ENCODE data around the gene ANKH.

The ANKH gene

GRCh38 chr5:14673443-14673842 is 198.1 kb downstream of the ANKH start:
- Histone ChIP-seq H3K4me1 (ENCODE audit: control insufficient read depth, low read depth, low read length) (peaks cover 6% of the 10 kb centered on the region), H4K5ac (ENCODE audit: low read length) (no peak overlapping the region), H2BK120ac (ENCODE audit: low read depth, low read length) (no peak overlapping the region), H2AK5ac (ENCODE audit: low read length) (no peak overlapping the region), H3K36me3 (ENCODE audit: control insufficient read depth, insufficient read depth, low read length) (no peaks in the 10 kb centered on the region), H3K56ac (ENCODE audit: low read length) (no peak overlapping the region), H3K4ac (ENCODE audit: low read depth, low read length) (no peak overlapping the region), H4K8ac (ENCODE audit: low read depth, low read length) (no peak overlapping the region), H3K27me3 (ENCODE audit: insufficient read depth, low read length, poor library complexity) (no peaks in the 10 kb centered on the region), H3K79me2 (ENCODE audit: control insufficient read depth, insufficient read depth, low read length) (peaks cover 29% of the 10 kb centered on the region), H2BK15ac (replicated peaks; ENCODE audit: low read depth) (no peak overlapping the region), H3K18ac (ENCODE audit: low read length) (no peak overlapping the region), H2BK5ac (ENCODE audit: low read length) (no peak overlapping the region), H3K23ac (ENCODE audit: low read length) (no peak overlapping the region), H3K4me2 (ENCODE audit: low read length) (no peak overlapping the region), H3K4me3 (ENCODE audit: low read length) (no peak overlapping the region), H3K79me1 (ENCODE audit: low read length) (peaks cover 18% of the 10 kb centered on the region), H3K27ac (ENCODE audit: low read depth, low read length) (no peak overlapping the region), H3K9ac (ENCODE audit: low read length) (no peak overlapping the region)
- WGBS (ENCODE audit: extremely low coverage, insufficient coverage, low lambda C conversion rate) = no CpG with 5 or more reads among the region's 3 CpGs
- DNase-seq = no peak

DNA sequence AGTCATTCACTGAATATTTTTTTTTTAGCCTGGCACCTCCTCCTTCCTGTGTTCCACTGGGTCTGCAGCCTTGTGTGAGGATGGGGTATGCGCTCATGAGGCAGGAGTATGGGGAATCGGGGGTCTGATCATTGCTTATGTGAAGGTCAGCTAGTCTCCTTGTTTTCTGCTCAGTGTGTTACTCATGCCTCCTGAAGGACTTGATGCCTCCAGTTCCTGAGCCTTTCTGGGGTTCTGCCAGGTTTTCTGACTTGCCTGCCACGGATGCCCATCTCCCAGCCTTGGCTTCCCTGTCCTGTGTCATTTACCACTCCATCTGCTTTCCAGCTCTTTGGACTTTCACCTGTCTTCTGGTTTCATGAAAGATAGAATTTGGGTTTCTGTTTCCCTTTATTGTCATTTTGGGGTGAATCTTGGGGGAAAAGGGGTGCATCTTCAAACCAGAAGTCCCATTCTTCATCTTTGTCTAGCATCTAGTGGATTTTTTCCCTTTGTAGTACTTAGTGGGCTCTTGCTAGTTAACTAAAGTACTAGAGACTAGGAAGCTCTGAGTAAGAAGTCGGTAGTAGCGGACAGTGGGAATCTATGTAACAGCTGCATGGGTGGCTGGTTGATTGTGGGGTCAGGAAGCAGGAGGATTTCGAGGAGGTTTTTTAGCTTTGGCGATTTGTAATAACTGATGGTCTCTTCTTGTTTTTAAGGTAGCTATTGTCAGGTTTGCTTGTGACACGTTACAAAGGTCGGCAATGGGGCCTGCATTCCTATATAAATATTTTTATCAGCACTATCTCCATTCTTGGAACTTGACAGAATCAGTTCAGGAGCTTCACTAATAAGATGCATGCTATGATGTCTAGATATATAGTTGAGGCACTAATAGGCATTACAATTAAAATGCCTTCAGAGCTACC is 198.8 kb downstream of the ANKH start:
- peaks cover 20% of the 10 kb centered on the region for H3K79me1 ChIP-seq (ENCODE audit: low read length)
- no peak overlapping the region for H3K23ac ChIP-seq (ENCODE audit: low read length)
- H3K27ac ChIP-seq (ENCODE audit: low read depth, low read length) = no peak overlapping the region
- WGBS (ENCODE audit: extremely low coverage, insufficient coverage, low lambda C conversion rate) = no CpG with 5 or more reads among the region's 9 CpGs
- no peak overlapping the region for H2BK120ac ChIP-seq (ENCODE audit: low read depth, low read length)
- H3K4me3 ChIP-seq (ENCODE audit: low read length) = no peak overlapping the region
- no peak overlapping the region for H3K4ac ChIP-seq (ENCODE audit: low read depth, low read length)
- H3K9ac ChIP-seq (ENCODE audit: low read length) = no peak overlapping the region
- H3K18ac ChIP-seq (ENCODE audit: low read length) = no peak overlapping the region
- H4K8ac ChIP-seq (ENCODE audit: low read depth, low read length) = no peak overlapping the region
- no peak overlapping the region for H2BK5ac ChIP-seq (ENCODE audit: low read length)
- H3K4me2 ChIP-seq (ENCODE audit: low read length) = no peak overlapping the region
- H3K36me3 ChIP-seq (ENCODE audit: control insufficient read depth, insufficient read depth, low read length) = no peaks in the 10 kb centered on the region
- no peak overlapping the region for H2BK15ac ChIP-seq (replicated peaks; ENCODE audit: low read depth)
- H3K27me3 ChIP-seq (ENCODE audit: insufficient read depth, low read length, poor library complexity) = no peaks in the 10 kb centered on the region
- H3K56ac ChIP-seq (ENCODE audit: low read length) = no peak overlapping the region
- H2AK5ac ChIP-seq (ENCODE audit: low read length) = no peak overlapping the region
- no peak for DNase-seq
- H4K5ac ChIP-seq (ENCODE audit: low read length) = no peak overlapping the region
- H3K4me1 ChIP-seq (ENCODE audit: control insufficient read depth, low read depth, low read length) = peaks cover 6% of the 10 kb centered on the region
- H3K79me2 ChIP-seq (ENCODE audit: control insufficient read depth, insufficient read depth, low read length) = peaks cover 33% of the 10 kb centered on the region

DNA sequence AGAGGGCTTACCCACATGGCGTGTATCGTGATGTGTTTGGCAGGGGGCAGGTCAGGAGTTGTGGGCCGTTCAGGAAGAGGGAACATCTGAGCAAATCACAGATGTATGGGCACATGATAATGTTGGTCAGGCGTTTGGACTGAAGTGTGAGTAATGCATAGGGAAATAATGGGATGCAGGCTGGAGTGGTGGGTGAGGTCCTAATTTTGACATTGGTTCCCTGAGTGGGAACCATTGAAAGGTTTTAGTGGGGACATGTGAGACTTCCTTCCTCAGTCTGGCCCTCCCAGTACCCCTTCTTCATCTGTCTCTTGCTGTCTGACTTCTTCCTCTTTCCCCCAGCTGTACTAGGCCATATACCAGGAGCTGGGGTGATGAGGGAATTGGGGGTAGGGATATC is 199.5 kb downstream of the ANKH start:
- Histone ChIP-seq H3K4me1 (ENCODE audit: control insufficient read depth, low read depth, low read length) (peaks cover 6% of the 10 kb centered on the region), H3K23ac (ENCODE audit: low read length) (no peak overlapping the region), H3K9ac (ENCODE audit: low read length) (no peak overlapping the region), H3K4ac (ENCODE audit: low read depth, low read length) (no peak overlapping the region), H3K27me3 (ENCODE audit: insufficient read depth, low read length, poor library complexity) (no peaks in the 10 kb centered on the region), H2BK15ac (replicated peaks; ENCODE audit: low read depth) (no peak overlapping the region), H4K8ac (ENCODE audit: low read depth, low read length) (no peak overlapping the region), H3K27ac (ENCODE audit: low read depth, low read length) (no peak overlapping the region), H2BK120ac (ENCODE audit: low read depth, low read length) (no peak overlapping the region), H3K36me3 (ENCODE audit: control insufficient read depth, insufficient read depth, low read length) (no peaks in the 10 kb centered on the region), H3K4me2 (ENCODE audit: low read length) (no peak overlapping the region), H3K4me3 (ENCODE audit: low read length) (no peak overlapping the region), H3K56ac (ENCODE audit: low read length) (no peak overlapping the region), H3K79me2 (ENCODE audit: control insufficient read depth, insufficient read depth, low read length) (peaks cover 38% of the 10 kb centered on the region), H2BK5ac (ENCODE audit: low read length) (no peak overlapping the region), H3K18ac (ENCODE audit: low read length) (no peak overlapping the region), H2AK5ac (ENCODE audit: low read length) (no peak overlapping the region), H3K79me1 (ENCODE audit: low read length) (peaks cover 22% of the 10 kb centered on the region), H4K5ac (ENCODE audit: low read length) (no peak overlapping the region)
- WGBS (ENCODE audit: extremely low coverage, insufficient coverage, low lambda C conversion rate) = no CpG with 5 or more reads among the region's 4 CpGs
- DNase-seq = no peak

DNA sequence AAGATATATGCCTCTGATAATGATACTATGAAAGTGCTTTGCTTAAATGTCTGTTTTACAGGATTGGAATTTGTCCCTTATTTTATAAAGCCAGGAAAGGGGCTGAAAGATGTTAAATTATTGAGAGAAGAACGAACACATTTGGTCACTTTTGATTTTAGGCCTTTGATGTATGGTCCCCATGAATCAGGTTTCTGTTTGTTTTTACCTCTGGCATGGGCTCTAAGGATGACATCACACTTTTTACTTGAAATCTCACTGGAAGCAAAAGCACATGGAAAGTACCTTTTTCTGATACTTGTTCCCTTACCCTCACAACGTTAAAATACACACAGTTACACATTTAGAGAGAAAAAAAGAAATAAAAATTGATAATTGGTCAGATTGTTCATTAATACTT is 200.2 kb downstream of the ANKH start:
- WGBS (ENCODE audit: extremely low coverage, insufficient coverage, low lambda C conversion rate) = no CpG with 5 or more reads among the region's 2 CpGs
- Histone ChIP-seq H3K79me1 (ENCODE audit: low read length) (peaks cover 23% of the 10 kb centered on the region), H3K4me3 (ENCODE audit: low read length) (no peak overlapping the region), H3K27ac (ENCODE audit: low read depth, low read length) (no peak overlapping the region), H3K56ac (ENCODE audit: low read length) (no peak overlapping the region), H2BK120ac (ENCODE audit: low read depth, low read length) (no peak overlapping the region), H3K4me2 (ENCODE audit: low read length) (no peak overlapping the region), H2BK5ac (ENCODE audit: low read length) (no peak overlapping the region), H2BK15ac (replicated peaks; ENCODE audit: low read depth) (no peak overlapping the region), H2AK5ac (ENCODE audit: low read length) (no peak overlapping the region), H3K27me3 (ENCODE audit: insufficient read depth, low read length, poor library complexity) (no peaks in the 10 kb centered on the region), H3K36me3 (ENCODE audit: control insufficient read depth, insufficient read depth, low read length) (no peaks in the 10 kb centered on the region), H4K5ac (ENCODE audit: low read length) (no peak overlapping the region), H3K9ac (ENCODE audit: low read length) (no peak overlapping the region), H3K23ac (ENCODE audit: low read length) (no peak overlapping the region), H3K18ac (ENCODE audit: low read length) (no peak overlapping the region), H4K8ac (ENCODE audit: low read depth, low read length) (no peak overlapping the region), H3K79me2 (ENCODE audit: control insufficient read depth, insufficient read depth, low read length) (peaks cover 38% of the 10 kb centered on the region), H3K4me1 (ENCODE audit: control insufficient read depth, low read depth, low read length) (peaks cover 6% of the 10 kb centered on the region), H3K4ac (ENCODE audit: low read depth, low read length) (no peak overlapping the region)
- no peak for DNase-seq

- Histone ChIP-seq H2BK120ac (ENCODE audit: low read depth, low read length) (no peak overlapping the region), H2BK15ac (replicated peaks; ENCODE audit: low read depth) (no peak overlapping the region), H3K27me3 (ENCODE audit: insufficient read depth, low read length, poor library complexity) (no peaks in the 10 kb centered on the region), H2AK5ac (ENCODE audit: low read length) (no peak overlapping the region), H3K79me2 (ENCODE audit: control insufficient read depth, insufficient read depth, low read length) (peaks cover 36% of the 10 kb centered on the region), H3K56ac (ENCODE audit: low read length) (no peak overlapping the region), H3K9ac (ENCODE audit: low read length) (no peak overlapping the region), H3K4me1 (ENCODE audit: control insufficient read depth, low read depth, low read length) (peaks cover 11% of the 10 kb centered on the region), H3K4me3 (ENCODE audit: low read length) (no peak overlapping the region), H3K4me2 (ENCODE audit: low read length) (no peak overlapping the region), H3K79me1 (ENCODE audit: low read length) (peaks cover 28% of the 10 kb centered on the region), H3K27ac (ENCODE audit: low read depth, low read length) (no peak overlapping the region), H4K5ac (ENCODE audit: low read length) (no peak overlapping the region), H2BK5ac (ENCODE audit: low read length) (no peak overlapping the region), H4K8ac (ENCODE audit: low read depth, low read length) (no peak overlapping the region), H3K18ac (ENCODE audit: low read length) (no peak overlapping the region), H3K4ac (ENCODE audit: low read depth, low read length) (no peak overlapping the region), H3K36me3 (ENCODE audit: control insufficient read depth, insufficient read depth, low read length) (no peaks in the 10 kb centered on the region), H3K23ac (ENCODE audit: low read length) (no peak overlapping the region)
- peak; percentile 37 for DNase-seq
- WGBS (ENCODE audit: extremely low coverage, insufficient coverage, low lambda C conversion rate) = 100% methylated on average over 1 of the region's 1 CpG
Measured at GRCh38 chr5:14669975-14670374, 201.6 kb downstream of the ANKH start.

- H2BK5ac ChIP-seq (ENCODE audit: low read length) = no peak overlapping the region
- H3K18ac ChIP-seq (ENCODE audit: low read length) = no peak overlapping the region
- H3K23ac ChIP-seq (ENCODE audit: low read length) = no peak overlapping the region
- no peak overlapping the region for H3K4me3 ChIP-seq (ENCODE audit: low read length)
- H2BK15ac ChIP-seq (replicated peaks; ENCODE audit: low read depth) = no peak overlapping the region
- no peak overlapping the region for H4K8ac ChIP-seq (ENCODE audit: low read depth, low read length)
- no peak overlapping the region for H3K4ac ChIP-seq (ENCODE audit: low read depth, low read length)
- peaks cover 11% of the 10 kb centered on the region for H3K4me1 ChIP-seq (ENCODE audit: control insufficient read depth, low read depth, low read length)
- no peak overlapping the region for H3K56ac ChIP-seq (ENCODE audit: low read length)
- no CpG with 5 or more reads among the region's 5 CpGs for WGBS (ENCODE audit: extremely low coverage, insufficient coverage, low lambda C conversion rate)
- H3K27me3 ChIP-seq (ENCODE audit: insufficient read depth, low read length, poor library complexity) = no peaks in the 10 kb centered on the region
- H4K5ac ChIP-seq (ENCODE audit: low read length) = no peak overlapping the region
- no peak overlapping the region for H2AK5ac ChIP-seq (ENCODE audit: low read length)
- H2BK120ac ChIP-seq (ENCODE audit: low read depth, low read length) = no peak overlapping the region
- H3K9ac ChIP-seq (ENCODE audit: low read length) = no peak overlapping the region
- H3K36me3 ChIP-seq (ENCODE audit: control insufficient read depth, insufficient read depth, low read length) = no peaks in the 10 kb centered on the region
- H3K79me2 ChIP-seq (ENCODE audit: control insufficient read depth, insufficient read depth, low read length) = peaks cover 36% of the 10 kb centered on the region
- no peak for DNase-seq
- H3K79me1 ChIP-seq (ENCODE audit: low read length) = peaks cover 28% of the 10 kb centered on the region
- H3K27ac ChIP-seq (ENCODE audit: low read depth, low read length) = no peak overlapping the region
- no peak overlapping the region for H3K4me2 ChIP-seq (ENCODE audit: low read length)
Measured at GRCh38 chr5:14669415-14669814, 202.2 kb downstream of the ANKH start.
